ENCODE data around the gene ARID5A. TPM values are rescaled to one million over a fixed set of nuclear protein-coding genes. Genes with fewer than 3 reads are reported as not detected.

ARID5A gene
- total and polyA plus RNA-seq, 2 of the 13 experiments (the other 11 are each of a cell fraction or from before 2014, with no cell fraction given) = 6.0 to 9.5 TPM

- TF ChIP-seq EP300 (IDR thresholded peaks at IDR 0.05; ENCODE audit: low read depth in 2 of 2, low read length in 2 of 2) (peak in 1 of 2 experiments; percentile 47; a peak in 2 of 4 replicates), EP300 (CRISPR knock-in tag; IDR thresholded peaks at IDR 0.05; ENCODE audit: borderline replicate concordance) (no peak), NFE2 (CRISPR knock-in tag; IDR thresholded peaks at IDR 0.05) (no peak), ZNF503 (CRISPR knock-in tag; IDR thresholded peaks at IDR 0.05) (no peak), POLR2AphosphoS5 (IDR thresholded peaks at IDR 0.05; ENCODE audit: low read depth, low read length) (no peak), ZNF33A (CRISPR knock-in tag; IDR thresholded peaks at IDR 0.05; ENCODE audit: borderline replicate concordance) (no peak), RARG (CRISPR knock-in tag; IDR thresholded peaks at IDR 0.05; ENCODE audit: low read depth) (peak; percentile 3; the same call in 1 of the 2 replicates), HBP1 (CRISPR knock-in tag; IDR thresholded peaks at IDR 0.05; ENCODE audit: low read depth) (no peak), KLF15 (CRISPR knock-in tag; IDR thresholded peaks at IDR 0.05; ENCODE audit: borderline replicate concordance) (no peak), AGO1 (IDR thresholded peaks at IDR 0.05; ENCODE audit: low read depth, low read length, poor library complexity, severe bottlenecking) (peak; percentile 22), ZNF441 (CRISPR knock-in tag; IDR thresholded peaks at IDR 0.05; ENCODE audit: borderline replicate concordance) (no peak), ZNF3 (CRISPR knock-in tag; IDR thresholded peaks at IDR 0.05) (no peak), PRMT3 (CRISPR knock-in tag; IDR thresholded peaks at IDR 0.05; ENCODE audit: borderline replicate concordance, low read depth) (no peak), ZNF704 (CRISPR knock-in tag; IDR thresholded peaks at IDR 0.05; ENCODE audit: borderline replicate concordance) (no peak), ZKSCAN1 (IDR thresholded peaks at IDR 0.05; ENCODE audit: low read length) (no peak), ZNF619 (CRISPR knock-in tag; IDR thresholded peaks at IDR 0.05) (no peak), MXD3 (CRISPR knock-in tag; IDR thresholded peaks at IDR 0.05) (no peak), IRX3 (CRISPR knock-in tag; IDR thresholded peaks at IDR 0.05; ENCODE audit: borderline replicate concordance, low read depth) (0 out of 2 replicates have a peak, but pooled peaks have one; percentile 21), NCOR1 (IDR thresholded peaks at IDR 0.05; ENCODE audit: borderline replicate concordance, low read length) (peak; percentile 18; the same call in 1 of the 2 replicates), PHF21A (CRISPR knock-in tag; IDR thresholded peaks at IDR 0.05) (no peak), ZNF121 (CRISPR knock-in tag; IDR thresholded peaks at IDR 0.05) (no peak), NFYB (CRISPR knock-in tag; IDR thresholded peaks at IDR 0.05) (no peak), ZZZ3 (CRISPR knock-in tag; IDR thresholded peaks at IDR 0.05; ENCODE audit: borderline replicate concordance) (peak; percentile 59; the same call in 1 of the 2 replicates), ZNF362 (CRISPR knock-in tag; IDR thresholded peaks at IDR 0.05; ENCODE audit: borderline replicate concordance) (no peak)
Observed at GRCh38 chr2:96550787-96551604, 14.4 kb downstream of the ARID5A start (continued).
